Measurements from ENCODE around the gene CALCOCO1.

CALCOCO1 gene

GRCh38 chr12:53752621-53753020 is 25.4 kb upstream of the CALCOCO1 start:
- DNase-seq (ENCODE audit: low read depth in 2 of 2, low spot score in 1 of 2), result no peak

- DNase-seq (ENCODE audit: low read depth in 2 of 2, low spot score in 1 of 2), result no peak
Observed at GRCh38 chr12:53752192-53752601, 24.9 kb upstream of the CALCOCO1 start.

DNA sequence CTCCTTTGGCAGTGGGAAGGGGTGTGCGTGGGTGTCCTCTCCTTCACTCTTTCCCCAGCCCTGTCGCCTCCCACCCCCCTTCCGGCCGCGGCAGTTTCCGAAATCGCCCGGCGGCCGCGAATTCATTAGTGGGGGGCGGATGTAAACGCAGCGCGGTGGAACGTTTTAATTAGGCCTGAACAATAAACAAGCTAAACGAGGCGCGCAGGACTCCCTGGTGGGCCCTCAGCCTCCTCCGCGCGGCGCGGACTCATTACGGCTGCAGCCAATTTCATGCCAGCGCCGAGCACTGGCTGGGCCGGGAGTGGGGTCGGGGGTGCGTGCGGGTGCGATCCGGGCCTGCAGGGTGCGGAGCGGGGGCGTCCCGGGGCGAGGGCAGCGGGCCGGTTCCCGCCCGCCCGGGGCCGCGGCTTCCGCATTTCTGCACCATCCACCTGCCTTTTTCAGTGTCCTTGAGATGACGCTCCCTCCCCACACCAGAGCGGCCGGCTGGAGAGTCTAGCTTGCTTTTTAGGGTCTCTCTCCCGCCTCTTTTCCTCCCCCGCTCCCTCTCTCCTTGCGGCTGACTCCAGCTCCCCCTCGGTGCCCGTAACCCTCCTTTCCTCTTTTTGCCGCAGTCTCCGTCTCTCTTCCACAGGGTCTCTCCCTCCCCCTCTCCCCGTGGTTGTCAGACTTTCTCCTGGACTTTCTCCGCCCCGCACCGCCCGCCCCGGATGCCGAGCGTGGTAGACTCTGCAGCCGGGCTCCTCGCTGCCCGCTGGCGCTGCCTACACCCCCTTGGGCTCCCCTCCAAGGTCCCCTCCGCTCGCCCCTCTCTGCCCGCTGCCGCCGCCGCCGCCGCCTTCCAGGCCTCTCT is 24.3 kb upstream of the CALCOCO1 start, which contains the start of gene CISTR:
CISTR (minus strand) TSS at position 644 of the 856 bp plus-strand sequence.
- no peak for DNase-seq (ENCODE audit: low read depth in 2 of 2, low spot score in 1 of 2)

GRCh38 chr12:53750812-53751335 is 23.6 kb upstream of the CALCOCO1 start:
- no peak for DNase-seq (ENCODE audit: low read depth in 2 of 2, low spot score in 1 of 2)

GRCh38 chr12:53749986-53750811 is 22.9 kb upstream of the CALCOCO1 start:
- no peak for DNase-seq (ENCODE audit: low read depth in 2 of 2, low spot score in 1 of 2)

- DNase-seq (ENCODE audit: low read depth in 2 of 2, low spot score in 1 of 2), result no peak
Observed at GRCh38 chr12:53748072-53748840, 21.0 kb upstream of the CALCOCO1 start.

- no peak for DNase-seq (ENCODE audit: low read depth in 2 of 2, low spot score in 1 of 2)
Observed at GRCh38 chr12:53747095-53747494, 19.8 kb upstream of the CALCOCO1 start.

DNA sequence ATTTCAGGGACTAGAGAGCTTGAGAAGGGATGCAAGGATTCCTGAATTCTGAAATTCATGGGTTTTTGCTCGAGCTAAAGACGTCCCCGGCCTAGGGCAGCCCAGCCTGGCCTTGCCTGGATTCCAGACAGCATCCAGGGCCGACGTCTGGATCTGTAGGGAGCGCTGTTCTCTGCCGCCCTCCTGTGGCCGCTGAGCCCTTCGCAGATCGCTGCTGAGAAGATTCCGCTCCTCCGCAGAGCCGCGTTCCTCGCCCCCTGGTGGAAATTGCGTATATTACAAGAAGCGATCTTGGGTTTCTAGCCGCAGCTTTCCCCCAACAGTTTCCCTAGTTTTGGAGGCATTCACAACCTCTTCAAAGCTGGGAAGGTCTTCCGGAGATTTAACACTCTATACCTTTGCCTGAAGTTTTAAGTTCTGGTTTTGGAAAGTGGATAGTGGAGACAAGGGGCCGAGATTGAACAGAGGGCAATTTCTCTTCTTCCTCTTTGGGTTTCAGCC is 19.4 kb upstream of the CALCOCO1 start:
- peak; percentile 62 to 73 for DNase-seq (ENCODE audit: low read depth in 2 of 2, low spot score in 1 of 2)

GRCh38 chr12:53744751-53745150 is 17.5 kb upstream of the CALCOCO1 start:
- DNase-seq (ENCODE audit: low read depth in 2 of 2, low spot score in 1 of 2), result no peak

- DNase-seq (ENCODE audit: low read depth in 2 of 2, low spot score in 1 of 2), result no peak
Observed at GRCh38 chr12:53744130-53744441, 16.8 kb upstream of the CALCOCO1 start.

GRCh38 chr12:53743266-53744129 is 16.2 kb upstream of the CALCOCO1 start:
- DNase-seq (ENCODE audit: low read depth in 2 of 2, low spot score in 1 of 2), result peak; percentile 27 to 38

DNA sequence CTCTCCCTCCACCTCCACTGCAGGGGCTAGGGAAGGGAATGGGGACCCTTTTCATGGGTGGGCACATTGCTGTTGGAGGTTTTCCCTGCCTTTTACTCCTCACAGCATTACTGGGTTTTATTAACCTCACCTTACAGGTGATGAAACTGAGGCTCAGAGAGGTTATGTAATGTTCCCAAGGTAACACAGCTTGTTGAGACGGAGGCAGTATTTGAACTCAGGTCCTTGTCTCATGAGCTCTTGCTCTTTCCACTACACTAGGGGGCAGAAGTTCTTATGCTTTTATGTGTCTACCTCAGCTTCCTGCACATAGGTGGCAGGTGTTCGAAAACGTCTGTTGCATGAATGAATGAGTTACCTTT is 12.9 kb upstream of the CALCOCO1 start:
- DNase-seq (ENCODE audit: low read depth in 2 of 2, low spot score in 1 of 2), result no peak

GRCh38 chr12:53739214-53740129 is 12.2 kb upstream of the CALCOCO1 start:
- no peak for DNase-seq (ENCODE audit: low read depth in 2 of 2, low spot score in 1 of 2)

DNA sequence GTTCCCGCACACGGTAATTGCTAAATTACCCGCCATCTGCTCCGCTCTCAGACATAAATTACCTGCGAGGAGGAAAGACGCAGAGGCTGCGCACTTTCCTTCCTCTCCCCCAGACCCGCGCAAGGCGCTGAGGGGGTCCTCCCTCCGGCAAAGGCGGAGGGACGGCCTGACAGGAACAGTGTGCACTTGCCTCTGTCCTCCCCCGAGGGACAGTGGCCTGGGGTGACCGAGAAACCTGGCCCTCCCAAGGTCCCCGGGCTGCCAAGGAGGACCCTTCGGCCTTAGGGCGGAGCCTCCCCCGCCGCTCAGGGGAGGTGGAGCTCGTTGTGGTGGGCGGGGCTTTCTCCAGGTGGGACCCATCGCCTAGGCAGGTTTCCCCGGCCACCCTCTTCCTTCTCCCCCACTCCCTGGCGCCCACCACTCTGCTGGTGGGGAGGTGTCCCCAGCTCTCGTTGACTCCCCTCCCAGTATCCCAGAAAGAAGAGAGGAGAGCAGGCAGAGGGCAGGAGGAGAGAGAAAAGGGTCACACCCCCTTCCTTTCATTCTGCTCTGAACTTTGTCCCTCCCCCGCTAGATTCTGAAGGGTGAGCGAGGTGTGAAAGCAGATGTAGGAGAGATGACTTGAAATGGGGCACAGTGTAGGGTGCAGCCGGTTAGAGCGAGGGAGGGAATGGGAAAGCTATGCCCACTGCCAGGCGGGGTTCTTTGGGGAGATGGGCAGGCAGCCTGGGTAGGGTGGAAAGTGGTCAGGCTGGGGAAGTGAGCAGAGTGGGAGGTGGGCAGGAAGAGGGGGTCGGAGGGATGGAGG is 11.4 kb upstream of the CALCOCO1 start:
- no peak for DNase-seq (ENCODE audit: low read depth in 2 of 2, low spot score in 1 of 2)

DNA sequence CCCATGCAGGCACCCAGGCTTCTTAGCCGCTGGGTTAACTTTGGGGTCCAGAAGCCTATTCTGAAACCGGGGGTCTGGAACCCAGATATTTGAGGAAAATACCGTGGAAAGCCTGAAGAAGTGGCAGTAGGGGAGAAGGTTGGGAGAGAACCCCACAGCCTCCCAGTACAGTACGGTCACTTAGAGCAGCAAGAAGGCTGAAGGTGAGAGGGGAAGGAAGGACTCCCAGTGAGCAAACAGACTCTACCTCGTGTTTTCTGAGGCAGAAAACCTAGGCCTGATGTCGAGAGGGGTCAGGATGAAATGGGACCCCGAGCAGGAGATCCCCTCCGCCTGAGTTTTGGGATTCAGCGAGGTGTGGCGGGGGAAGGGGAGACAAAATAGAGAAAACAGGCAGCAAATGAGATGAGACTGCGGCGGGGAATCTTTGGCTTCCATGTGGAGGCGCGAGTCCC is 10.7 kb upstream of the CALCOCO1 start:
- DNase-seq (ENCODE audit: low read depth in 2 of 2, low spot score in 1 of 2), result no peak

- no peak for DNase-seq (ENCODE audit: low read depth in 2 of 2, low spot score in 1 of 2)
Observed at GRCh38 chr12:53737093-53737808, 10.0 kb upstream of the CALCOCO1 start.

DNA sequence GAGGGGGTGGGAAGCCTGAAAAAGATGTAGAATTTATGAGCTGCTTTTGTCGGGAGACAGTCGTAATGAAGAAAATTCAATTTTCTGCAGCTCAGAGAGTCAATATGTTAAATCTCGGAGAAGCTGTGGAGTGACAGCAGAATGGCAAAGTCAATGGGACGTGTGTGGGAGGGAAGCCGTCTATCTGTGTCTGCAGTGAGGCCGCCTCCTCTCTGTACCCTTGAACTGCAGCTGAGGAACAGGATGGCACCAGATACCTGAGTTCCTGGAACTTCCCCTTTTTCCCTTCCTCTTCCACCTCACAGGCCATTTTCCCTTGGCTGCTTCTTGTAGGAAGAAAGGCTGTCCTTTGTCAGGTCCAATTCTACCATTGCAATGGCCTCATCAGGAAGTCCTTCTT is 9.3 kb upstream of the CALCOCO1 start:
- DNase-seq (ENCODE audit: low read depth in 2 of 2, low spot score in 1 of 2), result no peak

- no peak for DNase-seq (ENCODE audit: low read depth in 2 of 2, low spot score in 1 of 2)
Observed at GRCh38 chr12:53735556-53735955, 8.3 kb upstream of the CALCOCO1 start.

All from stimulated activated CD8-positive, alpha-beta memory T cell treated with anti-CD3 and anti-CD28 coated beads, Interleukin-4, amount 100 ng/mL, for 4 hours (primary cell).